BLaER1 treated with 17β-estradiol and CSF1 and Interleukin-3, amounts not matched to agents 10 nM and 100 nM (cell line): ENCODE data around the gene ATXN7.

Source experiments
- H3K27ac ChIP-seq, 11 experiments: shearing (Covaris generic); formaldehyde crosslinking; 2 replicates each; pipeline ENCODE4 v1.8.1; 2022
- H3K27me3 ChIP-seq, 11 experiments: shearing (Covaris generic); formaldehyde crosslinking; 2 replicates each; pipeline ENCODE4 v1.8.1; 2022
- H3K36me3 ChIP-seq, 11 experiments: shearing (Covaris generic); formaldehyde crosslinking; 2 replicates each; pipeline ENCODE4 v1.8.1; 2022
- H3K4me1 ChIP-seq, 10 experiments: shearing (Covaris generic); formaldehyde crosslinking; 2 replicates each; pipeline ENCODE4 v1.8.1; 2022
- H3K4me2 ChIP-seq, 11 experiments: shearing (Covaris generic); formaldehyde crosslinking; 2 replicates each; pipeline ENCODE4 v1.8.1; 2022
- H3K4me3 ChIP-seq, 10 experiments: shearing (Covaris generic); formaldehyde crosslinking; 2 replicates each; pipeline ENCODE4 v1.8.1; 2022
- H3K9ac ChIP-seq, 11 experiments: shearing (Covaris generic); formaldehyde crosslinking; 2 replicates each; pipeline ENCODE4 v1.8.1; 2022
- H3K9me3 ChIP-seq, 11 experiments: shearing (Covaris generic); formaldehyde crosslinking; replicated peaks in 1 of 11; 2 replicates each; pipeline ENCODE4 v1.8.1; 2022
- H4K20me1 ChIP-seq, 11 experiments: shearing (Covaris generic); formaldehyde crosslinking; 2 replicates each; pipeline ENCODE4 v1.8.1; 2022
- Cebpa-rat ChIP-seq, 11 experiments: shearing (Covaris generic); IDR thresholded peaks; 2 replicates each; pipeline ENCODE4 v1.8.1; 2022

The ATXN7 gene

DNA sequence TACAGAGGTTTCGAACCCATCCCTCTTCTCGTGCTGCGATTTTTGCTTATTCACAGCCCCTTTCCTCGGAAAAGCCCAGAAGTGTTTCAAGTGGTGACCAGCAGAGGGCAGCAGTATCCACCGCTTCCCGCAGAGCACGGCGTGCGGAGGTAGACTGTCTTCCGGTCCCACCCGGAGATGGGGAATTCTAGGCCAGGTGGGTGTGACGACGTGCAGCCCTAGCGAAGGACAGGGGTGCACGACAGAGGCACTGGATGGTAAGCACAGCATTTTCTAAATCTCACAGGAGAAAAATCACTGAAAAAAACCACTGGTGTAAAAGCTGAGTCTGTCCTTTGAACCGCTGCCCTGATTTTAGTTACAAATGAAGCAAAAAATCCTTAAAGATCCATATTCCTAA, 167.1 kb downstream of the ATXN7 start:
- peaks cover 0 to 14% (median 4%) of the 10 kb centered on the region in 10 experiments; a peak in 7 of 20 replicates for H3K4me1 ChIP-seq
- no peaks in the 10 kb centered on the region for H3K36me3 ChIP-seq
- H3K27me3 ChIP-seq: no peaks in the 10 kb centered on the region
- H3K9me3 ChIP-seq: peaks cover 10 to 15% (median 12%) of the 10 kb centered on the region in 11 experiments
- no peaks in the 10 kb centered on the region for H4K20me1 ChIP-seq
- peak overlapping the region; percentile 31 to 63 (median 42); a peak in 16 of 20 replicates for H3K4me3 ChIP-seq
- peak overlapping the region; percentile 67 to 90 (median 74) for H3K4me2 ChIP-seq
- TF ChIP-seq Cebpa-rat (IDR thresholded peaks at IDR 0.05): no peak
- peak overlapping the region in 6 of 11 experiments; percentile 11 to 54 (median 38); a peak in 7 of 22 replicates for H3K9ac ChIP-seq
- peak overlapping the region in 3 of 11 experiments; percentile 19 to 57 (median 30); a peak in 2 of 22 replicates for H3K27ac ChIP-seq

DNA sequence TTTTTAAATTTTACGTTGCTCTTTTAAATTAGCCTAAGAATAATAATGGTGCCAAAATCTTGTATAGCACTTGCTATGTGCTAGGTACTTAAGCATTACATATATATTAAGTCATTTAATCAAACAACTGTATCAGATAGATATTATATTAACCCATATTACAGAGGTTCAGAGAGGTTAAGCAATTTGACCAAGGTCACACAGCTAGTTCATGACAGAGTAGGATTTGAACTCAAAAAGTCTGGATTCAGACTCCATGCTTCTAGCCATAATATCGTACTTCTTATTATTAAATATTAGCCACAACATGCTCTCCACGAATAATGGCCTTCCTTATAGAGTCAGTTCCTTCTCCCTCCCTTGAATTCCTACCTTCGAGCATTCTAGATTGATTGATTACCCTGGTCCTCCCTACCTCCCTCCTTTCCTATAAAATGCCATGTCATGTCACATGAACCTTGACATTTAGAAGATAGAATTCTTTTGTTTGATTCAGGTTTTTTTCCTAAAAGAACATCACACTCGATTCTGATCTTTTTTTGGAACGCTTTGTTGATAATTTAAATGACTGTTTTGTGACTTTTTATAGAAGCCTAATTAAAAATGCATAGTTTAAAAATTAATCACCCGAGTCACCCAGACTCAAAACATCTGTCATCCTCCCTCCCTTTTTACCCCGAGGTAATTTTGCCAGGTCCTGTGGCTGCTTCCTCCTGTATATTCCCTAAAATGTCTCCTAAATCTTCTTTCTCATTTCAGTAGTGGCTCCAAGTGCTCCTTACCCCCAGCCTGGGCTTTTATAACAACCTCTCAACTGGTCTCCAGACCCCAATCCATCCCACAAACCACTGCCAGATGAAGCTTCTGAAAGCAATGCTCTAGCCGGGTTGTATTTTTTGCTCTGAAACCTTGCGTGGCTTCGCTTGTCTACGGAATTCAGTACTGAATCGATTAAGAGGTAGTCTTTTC, 168.2 kb downstream of the ATXN7 start:
- H3K36me3 ChIP-seq: no peaks in the 10 kb centered on the region
- H3K27ac ChIP-seq: no peak overlapping the region
- no peaks in the 10 kb centered on the region for H3K27me3 ChIP-seq
- peaks cover 10 to 15% (median 12%) of the 10 kb centered on the region in 11 experiments for H3K9me3 ChIP-seq
- no peak overlapping the region for H3K4me2 ChIP-seq
- 0 out of 22 replicates have a peak overlapping the region, but pooled peaks of 1 of the 11 experiments have one; percentile 4 for H3K9ac ChIP-seq
- no peaks in the 10 kb centered on the region for H4K20me1 ChIP-seq
- no peak for TF ChIP-seq Cebpa-rat (IDR thresholded peaks at IDR 0.05)
- H3K4me3 ChIP-seq: no peak overlapping the region
- peaks cover 0 to 14% (median 4%) of the 10 kb centered on the region in 10 experiments; a peak in 7 of 20 replicates for H3K4me1 ChIP-seq

DNA sequence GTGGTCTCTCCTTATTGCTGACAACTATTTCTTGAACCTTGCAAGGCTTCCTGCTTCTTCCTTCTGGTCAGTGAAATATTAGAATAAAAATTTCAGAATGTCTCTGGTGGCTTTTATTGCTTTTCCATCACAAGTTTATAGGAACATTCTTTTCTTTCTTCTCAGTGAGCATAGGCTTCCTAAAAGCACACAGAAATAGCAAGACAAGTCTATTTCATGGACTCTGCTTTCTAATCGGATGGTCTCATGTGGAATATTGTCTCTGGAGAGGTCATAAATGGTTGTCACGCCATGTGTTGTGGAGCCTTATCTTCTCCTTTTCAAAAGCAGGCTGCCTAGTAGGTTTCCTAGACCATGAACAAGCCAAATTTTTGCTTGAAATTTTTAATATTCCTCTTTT, 169.4 kb downstream of the ATXN7 start:
- peaks cover 0 to 16% (median 4%) of the 10 kb centered on the region in 10 experiments; a peak in 8 of 20 replicates for H3K4me1 ChIP-seq
- no peaks in the 10 kb centered on the region for H3K36me3 ChIP-seq
- H4K20me1 ChIP-seq: no peaks in the 10 kb centered on the region
- no peak overlapping the region for H3K4me3 ChIP-seq
- H3K9me3 ChIP-seq: peaks cover 10 to 15% (median 12%) of the 10 kb centered on the region in 11 experiments
- no peak overlapping the region; a peak in 1 of 22 replicates for H3K4me2 ChIP-seq
- no peak overlapping the region for H3K9ac ChIP-seq
- no peak for TF ChIP-seq Cebpa-rat (IDR thresholded peaks at IDR 0.05)
- H3K27ac ChIP-seq: no peak overlapping the region
- H3K27me3 ChIP-seq: no peaks in the 10 kb centered on the region

DNA sequence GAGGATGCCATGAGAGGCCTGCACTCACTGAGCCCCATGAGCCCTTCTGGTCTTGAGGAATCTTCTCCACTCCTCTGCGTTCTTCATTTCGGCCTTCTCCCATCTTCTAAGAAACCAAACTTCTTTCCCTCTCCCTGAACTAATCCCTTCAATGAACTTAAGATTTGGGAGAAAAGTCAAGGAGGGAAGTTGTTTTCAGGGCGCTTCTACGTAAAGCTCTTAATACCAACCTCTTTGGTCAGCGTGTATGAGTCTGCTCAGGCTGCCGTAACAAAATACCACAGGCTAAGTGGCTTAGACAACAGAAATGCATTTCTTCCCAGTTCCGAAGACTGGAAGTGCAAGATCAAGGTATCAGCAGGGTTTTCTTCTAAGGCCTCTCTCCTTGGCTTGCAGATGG, 173.4 kb downstream of the ATXN7 start:
- Histone ChIP-seq H3K9me3 (peaks cover 10 to 15% (median 12%) of the 10 kb centered on the region in 11 experiments), H4K20me1 (no peaks in the 10 kb centered on the region), H3K27ac (no peak overlapping the region), H3K27me3 (no peaks in the 10 kb centered on the region), H3K9ac (no peak overlapping the region), H3K36me3 (no peaks in the 10 kb centered on the region), H3K4me1 (peaks cover 0 to 29% (median 1%) of the 10 kb centered on the region in 10 experiments; a peak in 4 of 20 replicates), H3K4me3 (no peak overlapping the region), H3K4me2 (no peak overlapping the region)
- no peak for TF ChIP-seq Cebpa-rat (IDR thresholded peaks at IDR 0.05)

DNA sequence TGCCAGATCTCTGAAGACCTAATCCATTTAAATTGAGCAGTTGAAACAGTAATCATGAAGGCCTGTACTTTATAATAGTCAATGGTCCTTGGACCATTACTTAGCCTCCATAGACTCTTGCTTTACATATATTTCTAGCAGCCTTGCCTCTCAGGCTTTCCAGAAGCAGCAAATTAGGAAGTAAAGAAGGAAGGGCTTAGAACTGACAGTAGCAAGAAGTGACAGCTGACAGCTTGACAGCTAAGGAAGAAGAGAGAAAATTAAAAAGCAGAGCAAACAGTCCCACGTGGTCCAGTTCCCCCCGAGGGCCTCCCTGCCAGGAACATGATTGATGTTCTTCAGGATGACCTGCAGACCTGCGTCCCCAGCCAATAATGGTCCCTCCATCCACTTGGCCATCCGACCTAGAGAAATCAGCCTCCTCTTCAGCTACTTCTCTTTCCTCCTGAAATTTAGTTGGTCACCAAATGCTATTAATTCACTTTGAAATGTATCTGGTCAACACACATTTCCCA, 174.6 kb downstream of the ATXN7 start:
- H3K36me3 ChIP-seq: no peaks in the 10 kb centered on the region
- no peaks in the 10 kb centered on the region for H4K20me1 ChIP-seq
- H3K4me3 ChIP-seq: no peak overlapping the region
- H3K4me2 ChIP-seq: peak overlapping the region in 2 of 11 experiments; percentile 4 to 14; a peak in 1 of 22 replicates
- no peak for TF ChIP-seq Cebpa-rat (IDR thresholded peaks at IDR 0.05)
- H3K9ac ChIP-seq: no peak overlapping the region
- H3K27ac ChIP-seq: no peak overlapping the region
- peaks cover 10 to 15% (median 12%) of the 10 kb centered on the region in 11 experiments for H3K9me3 ChIP-seq
- no peaks in the 10 kb centered on the region for H3K27me3 ChIP-seq
- peaks cover 0 to 21% (median 1%) of the 10 kb centered on the region in 10 experiments; a peak in 4 of 20 replicates for H3K4me1 ChIP-seq

DNA sequence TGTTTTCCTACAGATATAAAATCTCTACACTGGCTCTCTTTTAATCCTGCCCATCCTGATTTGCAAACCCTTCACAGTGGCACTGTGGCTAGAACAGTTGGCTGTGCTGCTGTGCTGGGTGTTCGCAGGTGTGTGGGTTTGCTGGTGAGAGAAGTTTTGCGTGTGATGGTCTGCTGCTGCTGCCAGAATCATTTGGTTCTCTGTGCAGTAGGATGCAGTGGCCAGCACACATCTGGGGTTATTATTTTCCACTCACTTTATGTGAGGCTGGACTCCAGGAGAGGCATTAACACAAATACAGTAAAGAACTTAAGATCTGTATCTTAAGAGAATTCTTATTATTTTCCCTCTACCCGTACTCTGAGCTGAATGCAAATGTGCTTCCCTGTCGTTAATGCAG, 175.7 kb downstream of the ATXN7 start:
- no peaks in the 10 kb centered on the region for H3K27me3 ChIP-seq
- no peaks in the 10 kb centered on the region for H4K20me1 ChIP-seq
- H3K4me3 ChIP-seq: no peak overlapping the region
- H3K9me3 ChIP-seq: peaks cover 2 to 8% (median 4%) of the 10 kb centered on the region in 11 experiments; a peak in 21 of 22 replicates
- no peak overlapping the region for H3K4me2 ChIP-seq
- H3K9ac ChIP-seq: no peak overlapping the region
- no peak for TF ChIP-seq Cebpa-rat (IDR thresholded peaks at IDR 0.05)
- peaks cover 0 to 21% (median 1%) of the 10 kb centered on the region in 10 experiments; a peak in 4 of 20 replicates for H3K4me1 ChIP-seq
- H3K27ac ChIP-seq: no peak overlapping the region
- no peaks in the 10 kb centered on the region for H3K36me3 ChIP-seq

DNA sequence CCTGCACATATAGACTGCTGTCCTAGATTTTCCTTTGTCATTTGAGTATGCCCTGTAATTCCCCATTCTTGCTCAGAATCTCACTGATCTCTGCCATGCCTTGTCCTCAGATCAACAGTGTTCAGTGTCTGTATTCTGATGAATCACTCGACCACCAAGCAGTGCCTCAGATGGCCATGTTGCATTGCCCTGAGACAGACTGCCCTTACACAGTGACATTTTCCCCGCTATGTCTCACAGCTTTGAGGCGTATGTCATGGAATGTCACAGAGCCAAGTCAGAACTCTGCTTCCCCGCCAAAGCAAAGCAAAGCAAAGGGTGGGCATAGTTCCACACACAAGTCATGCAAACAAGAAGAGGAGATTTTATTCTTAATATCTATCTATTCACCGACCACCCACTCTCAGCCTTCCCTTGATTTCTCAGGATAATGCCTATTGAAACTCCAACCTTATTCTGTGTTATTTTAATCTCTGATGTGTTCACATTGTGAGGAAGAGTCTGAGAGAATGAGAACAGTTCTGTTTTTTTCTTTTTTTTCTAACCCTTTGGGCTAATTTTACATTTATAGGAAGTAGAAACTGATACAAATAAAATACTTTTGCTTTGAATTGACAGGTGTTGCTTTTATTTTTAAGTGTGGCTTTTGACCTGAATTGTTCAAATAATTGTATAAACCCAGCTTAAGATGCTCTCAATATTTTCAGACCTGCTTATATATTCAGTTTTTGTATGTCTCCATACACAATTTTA, 176.5 kb downstream of the ATXN7 start:
- Histone ChIP-seq H3K9ac (no peak overlapping the region), H3K4me2 (peak overlapping the region in 2 of 11 experiments; percentile 24 to 32; a peak in 2 of 22 replicates), H3K4me3 (no peak overlapping the region), H3K27me3 (no peaks in the 10 kb centered on the region), H3K9me3 (no peaks in the 10 kb centered on the region), H3K36me3 (no peaks in the 10 kb centered on the region), H3K4me1 (peaks cover 0 to 21% (median 1%) of the 10 kb centered on the region in 10 experiments; a peak in 4 of 20 replicates), H4K20me1 (no peaks in the 10 kb centered on the region), H3K27ac (no peak overlapping the region)
- no peak for TF ChIP-seq Cebpa-rat (IDR thresholded peaks at IDR 0.05)

DNA sequence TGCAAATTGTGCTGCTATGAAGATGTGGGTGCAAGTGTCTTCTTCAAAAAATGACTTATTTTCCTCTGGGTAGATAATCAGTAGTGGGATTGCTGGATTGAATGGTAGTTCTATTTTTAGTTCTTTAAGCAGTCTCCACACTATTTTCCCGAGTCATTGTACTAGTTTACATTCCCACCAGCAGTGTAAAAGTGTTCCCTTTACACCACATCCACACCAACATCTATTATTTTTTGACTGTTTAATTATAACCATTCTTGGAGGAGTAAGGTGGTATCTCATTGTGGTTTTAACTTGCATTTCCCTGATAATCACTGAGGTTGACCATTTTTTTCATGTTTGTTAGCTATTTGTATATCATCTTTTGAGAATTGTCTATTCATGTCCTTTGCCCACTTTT, 179.3 kb downstream of the ATXN7 start:
- H3K36me3 ChIP-seq: no peaks in the 10 kb centered on the region
- H3K27ac ChIP-seq: no peak overlapping the region
- H3K4me3 ChIP-seq: no peak overlapping the region
- H3K9me3 ChIP-seq: no peaks in the 10 kb centered on the region
- H3K27me3 ChIP-seq: peaks cover 0 to 4% (median 0%) of the 10 kb centered on the region in 11 experiments; a peak in 2 of 22 replicates
- H3K4me2 ChIP-seq: no peak overlapping the region
- peaks cover 0 to 39% (median 5%) of the 10 kb centered on the region in 10 experiments; a peak in 11 of 20 replicates for H3K4me1 ChIP-seq
- TF ChIP-seq Cebpa-rat (IDR thresholded peaks at IDR 0.05): no peak
- no peaks in the 10 kb centered on the region for H4K20me1 ChIP-seq
- no peak overlapping the region for H3K9ac ChIP-seq
